Left renal pelvis (tissue), 4 donors: ENCODE data around the gene IFT122. TPM values are rescaled to one million over a fixed set of nuclear protein-coding genes. Genes with fewer than 3 reads are reported as not detected.
"Not testable (repeated sequence)": the region's sequence is repeated elsewhere in the genome, so short reads cannot be mapped to it uniquely, and the experiment has no call there.

Source experiments
- DNase-seq, 4 donors: peaks; one replicate each; pipeline ENCODE4 v3.0.0-alpha.2; 2013; ENCODE audit warnings: low read depth in 4 of 4, low spot score in 3 of 4
- polyA plus RNA-seq, 4 donors: library from polyadenylated mRNA; unstranded; fragments of 120-200 nt; gene quantifications; one replicate each; pipeline ENCODE4 v1.2.1, GENCODE V29; 2013; ENCODE audit not compliant: insufficient read length in 4 of 4

IFT122 gene
- polyA plus RNA-seq, 4 donors: 27.9 to 62.2 (median 55.3) TPM

GRCh38 chr3:129515108-129515820, 75.2 kb downstream of the IFT122 start:
- DNase-seq: not testable (repeated sequence)

DNA sequence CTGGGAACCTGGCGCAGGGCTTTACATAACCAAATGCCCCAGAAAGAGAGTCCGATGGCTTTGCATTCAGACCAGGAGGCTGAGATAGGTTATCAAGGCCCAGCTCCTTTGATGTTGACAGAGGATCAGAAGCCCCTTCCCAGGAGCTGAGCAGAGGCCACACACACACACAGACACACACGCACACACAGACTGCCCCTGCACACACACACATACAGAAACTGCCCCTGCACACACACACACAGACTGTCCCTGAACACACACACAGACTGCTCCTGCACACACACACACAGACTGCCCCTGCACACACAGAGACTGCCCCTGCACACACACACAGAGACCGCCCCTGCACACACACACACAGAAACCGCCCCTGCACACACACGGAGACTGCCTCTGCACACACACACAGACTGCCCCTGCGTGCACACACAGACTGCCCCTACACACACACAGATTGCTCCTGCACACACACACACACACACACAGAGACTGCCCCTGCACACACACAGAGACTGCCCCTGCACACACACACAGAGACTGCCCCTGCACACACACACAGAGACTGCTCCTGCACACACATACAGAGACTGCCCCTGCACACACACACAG, 75.9 kb downstream of the IFT122 start:
- DNase-seq: not testable (repeated sequence)

GRCh38 chr3:129517516-129517915, 77.5 kb downstream of the IFT122 start:
- no peak for DNase-seq

DNA sequence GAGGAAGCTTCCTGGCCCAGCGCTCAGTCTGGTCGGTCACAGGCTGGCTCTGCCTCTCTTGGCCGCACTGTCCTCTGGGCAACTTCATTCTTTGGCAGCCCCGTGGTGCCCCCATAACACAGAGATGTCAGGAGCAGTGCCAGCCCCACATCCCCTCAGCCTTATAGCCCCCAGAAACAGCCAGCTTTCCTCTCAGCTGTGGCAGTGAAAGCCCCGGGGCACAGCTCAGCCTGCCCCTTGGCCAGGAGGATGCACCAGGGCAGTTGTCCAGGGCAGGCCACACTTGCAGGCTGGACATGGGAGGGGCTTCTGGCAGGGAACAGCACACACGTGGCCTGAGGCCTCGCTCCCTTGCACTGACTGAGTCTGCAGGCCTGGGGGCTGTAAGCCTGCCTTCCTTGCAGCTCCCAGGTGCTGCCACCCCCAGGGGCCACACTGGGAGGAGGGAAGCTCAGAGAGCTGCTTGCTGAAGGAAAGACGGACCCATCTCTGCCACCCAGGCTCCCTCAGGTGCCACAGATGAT, 78.1 kb downstream of the IFT122 start:
- no peak for DNase-seq

- DNase-seq: no peak
Measured at GRCh38 chr3:129518581-129518980, 78.6 kb downstream of the IFT122 start.

GRCh38 chr3:129519449-129519848, 79.4 kb downstream of the IFT122 start:
- no peak for DNase-seq

DNA sequence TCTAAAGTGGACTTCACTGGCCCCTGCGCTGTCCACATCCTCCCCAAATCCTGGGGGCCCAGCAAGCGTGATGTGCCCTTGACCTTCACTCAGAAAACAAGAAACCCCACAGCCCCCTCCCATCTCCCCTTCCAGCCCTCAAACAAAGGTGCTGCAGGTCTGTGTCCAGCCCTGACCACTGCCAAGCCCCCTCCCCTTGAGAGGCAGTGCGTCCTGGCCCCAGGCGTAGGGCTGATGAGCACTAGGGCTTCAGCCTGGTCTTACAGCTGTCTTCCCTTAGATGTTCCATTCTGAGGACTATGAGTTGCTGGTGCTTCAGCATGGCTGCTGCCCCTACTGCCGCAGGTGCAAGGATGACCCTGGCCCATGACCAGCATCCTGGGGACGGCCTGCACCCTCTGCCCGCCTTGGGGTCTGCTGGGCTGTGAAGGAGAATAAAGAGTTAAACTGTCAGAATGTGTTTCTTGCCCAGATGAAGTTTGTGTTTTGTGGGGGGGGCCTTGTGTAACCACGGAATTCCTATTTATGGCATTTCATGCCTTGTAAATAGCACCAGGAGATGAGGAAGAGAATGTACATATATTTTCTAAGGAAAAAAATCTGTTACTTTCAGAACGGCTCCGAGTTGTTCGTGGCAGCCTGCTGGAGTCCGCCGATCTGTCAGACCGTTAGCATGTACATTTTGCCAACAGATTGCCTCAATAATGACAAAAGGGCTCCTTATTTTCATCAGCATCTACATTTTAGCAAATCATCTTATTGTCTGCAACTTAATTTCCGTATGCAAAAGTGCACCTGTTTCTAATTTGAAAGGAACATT, 80.1 kb downstream of the IFT122 start:
- DNase-seq: no peak

GRCh38 chr3:129520960-129521359, 80.9 kb downstream of the IFT122 start:
- DNase-seq: no peak

- no peak for DNase-seq
Measured at GRCh38 chr3:129521611-129522010, 81.6 kb downstream of the IFT122 start.

DNA sequence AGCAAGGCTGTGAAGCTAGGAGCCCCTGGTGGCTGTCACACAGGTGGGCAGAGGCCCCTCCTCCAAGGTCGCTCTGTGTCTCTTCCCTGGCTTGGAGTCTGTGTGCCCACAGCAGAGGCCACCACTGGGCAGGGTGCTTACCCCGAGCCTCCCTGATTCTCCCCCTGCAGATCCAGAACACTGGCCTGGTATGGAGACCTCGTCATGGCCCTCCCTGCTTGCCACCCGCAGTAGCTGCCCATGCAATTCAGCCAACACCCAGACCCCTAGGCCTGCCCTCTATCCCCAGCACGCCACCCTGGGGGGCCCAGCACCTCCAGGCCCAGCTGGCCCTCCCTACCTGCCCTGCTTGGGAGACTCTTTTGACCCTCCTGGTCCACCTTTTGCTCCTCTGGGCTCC, 82.9 kb downstream of the IFT122 start:
- DNase-seq: no peak

DNA sequence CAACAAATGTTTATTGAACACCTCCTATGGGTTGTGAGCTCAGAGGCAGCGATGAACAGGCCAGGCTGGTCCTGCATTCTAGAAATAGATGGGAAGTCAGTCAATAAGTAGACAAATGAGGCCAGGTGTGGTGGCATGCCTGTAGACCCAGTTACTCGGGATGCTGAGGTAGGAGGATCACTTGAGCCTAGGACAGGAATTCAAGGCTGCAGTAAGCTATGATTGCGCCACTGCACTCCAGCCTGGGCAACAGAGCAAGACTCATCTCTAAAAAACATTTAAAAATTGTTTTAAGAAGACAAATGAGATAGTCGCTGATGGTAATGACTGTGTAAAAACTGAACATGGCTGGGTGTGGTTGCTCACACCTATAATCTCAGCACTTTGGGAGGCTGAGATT, 84.1 kb downstream of the IFT122 start:
- DNase-seq: no peak

GRCh38 chr3:129525341-129525968, 85.4 kb downstream of the IFT122 start:
- no peak for DNase-seq

DNA sequence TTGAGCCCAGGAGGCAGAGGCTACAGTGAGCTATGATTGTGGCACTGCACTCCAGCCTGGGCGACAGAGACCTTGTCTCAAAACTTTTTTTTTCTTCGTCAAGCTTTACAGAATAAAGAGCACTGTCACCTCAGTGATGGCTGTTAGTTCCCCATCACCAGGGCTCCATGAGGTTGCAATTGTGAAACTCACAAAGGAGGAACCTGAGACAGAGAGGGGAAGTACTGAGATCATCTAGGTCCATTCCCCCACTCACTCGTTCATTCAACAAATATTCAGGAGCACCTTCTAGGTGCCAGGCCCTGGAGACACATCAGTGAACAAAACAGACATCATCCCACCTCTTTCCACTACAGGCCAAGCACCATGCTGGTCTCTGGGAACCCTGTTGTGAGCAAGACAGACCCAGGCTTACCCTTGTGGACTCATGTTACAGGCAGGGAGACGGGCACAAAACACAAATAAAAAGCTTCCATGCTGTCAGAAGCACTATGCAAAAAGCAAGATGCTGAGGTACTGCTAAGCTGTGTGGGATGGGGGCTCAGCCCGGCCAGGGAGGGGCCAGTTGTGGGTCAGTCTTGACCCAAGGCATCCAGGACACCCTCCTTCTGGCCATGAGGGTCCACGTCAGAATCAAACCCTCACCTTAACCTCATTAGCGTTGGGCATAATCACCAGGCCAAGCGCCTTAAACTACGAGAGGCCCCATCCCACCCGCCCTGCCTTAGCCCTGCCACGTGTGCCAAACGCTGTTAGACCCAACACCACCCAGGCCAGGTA, 86.3 kb downstream of the IFT122 start:
- DNase-seq: no peak

DNA sequence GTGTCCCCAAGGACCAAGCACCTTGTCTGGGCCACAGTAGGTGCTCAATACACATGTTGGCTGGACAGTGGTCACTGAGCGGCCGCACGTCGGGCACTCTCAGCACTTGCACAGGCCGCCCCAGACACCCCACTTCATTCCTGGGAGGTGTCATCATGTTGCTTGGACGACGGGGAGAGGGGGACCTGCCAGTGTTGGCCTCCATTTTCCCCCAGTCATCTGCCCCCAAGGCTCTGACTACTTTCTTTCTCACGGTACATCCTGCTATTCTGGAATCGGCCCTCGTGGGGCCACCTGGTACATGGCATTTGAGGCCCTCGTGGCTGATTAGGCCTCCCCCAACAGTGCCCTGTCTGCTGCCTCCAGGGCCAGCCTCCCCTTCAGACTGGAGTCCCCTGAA, 87.2 kb downstream of the IFT122 start:
- DNase-seq: no peak

GRCh38 chr3:129528589-129529100, 88.6 kb downstream of the IFT122 start, which contains the start of gene RHO:
Gene RHO (plus strand): TSS chr3:129528639. CDS start chr3:129528734, 95 bp downstream.
- DNase-seq: no peak

DNA sequence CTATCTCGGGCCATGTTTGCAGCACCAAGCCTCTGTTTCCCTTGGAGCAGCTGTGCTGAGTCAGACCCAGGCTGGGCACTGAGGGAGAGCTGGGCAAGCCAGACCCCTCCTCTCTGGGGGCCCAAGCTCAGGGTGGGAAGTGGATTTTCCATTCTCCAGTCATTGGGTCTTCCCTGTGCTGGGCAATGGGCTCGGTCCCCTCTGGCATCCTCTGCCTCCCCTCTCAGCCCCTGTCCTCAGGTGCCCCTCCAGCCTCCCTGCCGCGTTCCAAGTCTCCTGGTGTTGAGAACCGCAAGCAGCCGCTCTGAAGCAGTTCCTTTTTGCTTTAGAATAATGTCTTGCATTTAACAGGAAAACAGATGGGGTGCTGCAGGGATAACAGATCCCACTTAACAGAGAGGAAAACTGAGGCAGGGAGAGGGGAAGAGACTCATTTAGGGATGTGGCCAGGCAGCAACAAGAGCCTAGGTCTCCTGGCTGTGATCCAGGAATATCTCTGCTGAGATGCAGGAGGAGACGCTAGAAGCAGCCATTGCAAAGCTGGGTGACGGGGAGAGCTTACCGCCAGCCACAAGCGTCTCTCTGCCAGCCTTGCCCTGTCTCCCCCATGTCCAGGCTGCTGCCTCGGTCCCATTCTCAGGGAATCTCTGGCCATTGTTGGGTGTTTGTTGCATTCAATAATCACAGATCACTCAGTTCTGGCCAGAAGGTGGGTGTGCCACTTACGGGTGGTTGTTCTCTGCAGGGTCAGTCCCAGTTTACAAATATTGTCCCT, 89.6 kb downstream of the IFT122 start:
- DNase-seq: no peak

DNA sequence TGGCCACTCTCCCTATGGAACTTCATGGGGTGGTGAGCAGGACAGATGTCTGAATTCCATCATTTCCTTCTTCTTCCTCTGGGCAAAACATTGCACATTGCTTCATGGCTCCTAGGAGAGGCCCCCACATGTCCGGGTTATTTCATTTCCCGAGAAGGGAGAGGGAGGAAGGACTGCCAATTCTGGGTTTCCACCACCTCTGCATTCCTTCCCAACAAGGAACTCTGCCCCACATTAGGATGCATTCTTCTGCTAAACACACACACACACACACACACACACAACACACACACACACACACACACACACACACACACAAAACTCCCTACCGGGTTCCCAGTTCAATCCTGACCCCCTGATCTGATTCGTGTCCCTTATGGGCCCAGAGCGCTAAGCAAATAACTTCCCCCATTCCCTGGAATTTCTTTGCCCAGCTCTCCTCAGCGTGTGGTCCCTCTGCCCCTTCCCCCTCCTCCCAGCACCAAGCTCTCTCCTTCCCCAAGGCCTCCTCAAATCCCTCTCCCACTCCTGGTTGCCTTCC, 90.3 kb downstream of the IFT122 start:
- no peak for DNase-seq

GRCh38 chr3:129530821-129531220, 90.8 kb downstream of the IFT122 start:
- DNase-seq: no peak

DNA sequence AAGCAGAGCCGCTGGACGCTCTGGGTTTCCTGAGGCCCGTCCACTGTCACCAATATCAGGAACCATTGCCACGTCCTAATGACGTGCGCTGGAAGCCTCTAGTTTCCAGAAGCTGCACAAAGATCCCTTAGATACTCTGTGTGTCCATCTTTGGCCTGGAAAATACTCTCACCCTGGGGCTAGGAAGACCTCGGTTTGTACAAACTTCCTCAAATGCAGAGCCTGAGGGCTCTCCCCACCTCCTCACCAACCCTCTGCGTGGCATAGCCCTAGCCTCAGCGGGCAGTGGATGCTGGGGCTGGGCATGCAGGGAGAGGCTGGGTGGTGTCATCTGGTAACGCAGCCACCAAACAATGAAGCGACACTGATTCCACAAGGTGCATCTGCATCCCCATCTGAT, 91.7 kb downstream of the IFT122 start:
- no peak for DNase-seq
